ENCODE measurements around the gene FAM53B.

Gene FAM53B

GRCh38 chr10:124727361-124727960 lies 16.7 kb downstream of the FAM53B start:
- DNase-seq (ENCODE audit: low read depth) = no peak

GRCh38 chr10:124725791-124726190 lies 18.4 kb downstream of the FAM53B start:
- DNase-seq (ENCODE audit: low read depth) = no peak

GRCh38 chr10:124725171-124725631 lies 19.0 kb downstream of the FAM53B start:
- DNase-seq (ENCODE audit: low read depth) = no peak

GRCh38 chr10:124724279-124725027 lies 19.7 kb downstream of the FAM53B start:
- no peak for DNase-seq (ENCODE audit: low read depth)

GRCh38 chr10:124723826-124724225 lies 20.4 kb downstream of the FAM53B start:
- no peak for DNase-seq (ENCODE audit: low read depth)

GRCh38 chr10:124722798-124723783 lies 21.1 kb downstream of the FAM53B start:
- no peak for DNase-seq (ENCODE audit: low read depth)

GRCh38 chr10:124721330-124722045 lies 22.7 kb downstream of the FAM53B start:
- DNase-seq (ENCODE audit: low read depth) = no peak

- peak; percentile 70 for DNase-seq (ENCODE audit: low read depth)
These were observed 24.8 kb downstream of the FAM53B start for GRCh38 chr10:124719213-124719851.

- peak; percentile 74 for DNase-seq (ENCODE audit: low read depth)
These were observed 26.1 kb downstream of the FAM53B start for GRCh38 chr10:124717911-124718741.

- no peak for DNase-seq (ENCODE audit: low read depth)
These were observed 27.0 kb downstream of the FAM53B start for GRCh38 chr10:124717041-124717757.

- no peak for DNase-seq (ENCODE audit: low read depth)
These were observed 27.8 kb downstream of the FAM53B start for GRCh38 chr10:124716369-124716768.

GRCh38 chr10:124715439-124715838 lies 28.7 kb downstream of the FAM53B start:
- no peak for DNase-seq (ENCODE audit: low read depth)

- no peak for DNase-seq (ENCODE audit: low read depth)
These were observed 30.4 kb downstream of the FAM53B start for GRCh38 chr10:124713679-124714255.

GRCh38 chr10:124712704-124713407 lies 31.3 kb downstream of the FAM53B start:
- DNase-seq (ENCODE audit: low read depth) = no peak

GRCh38 chr10:124711145-124711544 lies 33.0 kb downstream of the FAM53B start:
- DNase-seq (ENCODE audit: low read depth) = no peak

- no peak for DNase-seq (ENCODE audit: low read depth)
These were observed 33.8 kb downstream of the FAM53B start for GRCh38 chr10:124710266-124710881.

GRCh38 chr10:124709861-124710260 lies 34.3 kb downstream of the FAM53B start:
- DNase-seq (ENCODE audit: low read depth) = no peak

- no peak for DNase-seq (ENCODE audit: low read depth)
These were observed 35.2 kb downstream of the FAM53B start for GRCh38 chr10:124708922-124709520.

All from T follicular helper cell (primary cell).